CD14-positive monocyte (primary cell): ENCODE data around the gene DAZAP1. TPM values are rescaled to one million over a fixed set of nuclear protein-coding genes. Genes with fewer than 3 reads are reported as not detected.

ENCODE experiments used
- DNase-seq, 3 donors: peaks; one replicate each; pipeline ENCODE4 v3.0.0-alpha.2; 2011 to 2022
- H2AFZ ChIP-seq: 2 replicates; pipeline ENCODE4 v1.6.0; 2012; ENCODE audit warnings: mild to moderate bottlenecking, low read depth, low read length, inconsistent platforms; ENCODE audit not compliant: insufficient read depth, poor library complexity, severe bottlenecking
- H3K27ac ChIP-seq, 2 donors: 1 replicate in 1 of 2; 2 replicates in 1 of 2; pipeline ENCODE4 v1.5.1; 2012 to 2013; ENCODE audit warnings: low read length in 2 of 2, control low read depth in 1 of 2, inconsistent platforms in 1 of 2, low read depth in 1 of 2, mild to moderate bottlenecking in 1 of 2
- H3K27me3 ChIP-seq, 2 donors: one replicate each; pipeline versions ENCODE4 v1.6.0 to v1.6.1; 2011 to 2013; ENCODE audit warnings: low read length in 2 of 2; ENCODE audit not compliant: control insufficient read depth in 2 of 2, insufficient read depth in 2 of 2
- H3K36me3 ChIP-seq, 2 donors: replicated peaks in 1 of 2; 1 replicate in 1 of 2; 2 replicates in 1 of 2; pipeline versions ENCODE4 v1.5.1 to v1.6.1; 2012 to 2013; ENCODE audit warnings: low read length in 2 of 2, control low read depth in 1 of 2, inconsistent platforms in 1 of 2, mild to moderate bottlenecking in 1 of 2; ENCODE audit not compliant: insufficient read depth in 2 of 2, control insufficient read depth in 1 of 2
- H3K4me1 ChIP-seq, 2 donors: 1 replicate in 1 of 2; 2 replicates in 1 of 2; pipeline versions ENCODE4 v1.5.1 to v1.6.1; 2012 to 2013; ENCODE audit warnings: low read length in 2 of 2, control low read depth in 1 of 2, inconsistent platforms in 1 of 2, mild to moderate bottlenecking in 1 of 2, moderate library complexity in 1 of 2; ENCODE audit not compliant: insufficient read depth in 2 of 2, control insufficient read depth in 1 of 2
- H3K4me2 ChIP-seq: replicated peaks from 2 replicates; pipeline ENCODE3; 2012; ENCODE audit warnings: low read length, moderate library complexity, mild to moderate bottlenecking; ENCODE audit not compliant: poor library complexity, severe bottlenecking; ENCODE audit errors: extremely low read depth
- H3K4me3 ChIP-seq, 3 experiments: fragments of 200-600 bp in 1 of 3; sonication (generic) in 1 of 3; replicated peaks in 1 of 3; 1 replicate in 2 of 3; 2 replicates in 1 of 3; pipeline ENCODE4 v1.5.1; 2011 to 2013; ENCODE audit warnings: low read length in 3 of 3, mild to moderate bottlenecking in 3 of 3, control low read depth in 2 of 3, low read depth in 2 of 3, inconsistent platforms in 1 of 3, moderate library complexity in 1 of 3
- H3K79me2 ChIP-seq: 2 replicates; pipeline ENCODE4 v1.6.0; 2012; ENCODE audit warnings: mild to moderate bottlenecking, control low read depth, inconsistent platforms, low read length, moderate library complexity; ENCODE audit not compliant: insufficient read depth
- H3K9ac ChIP-seq: 2 replicates; pipeline ENCODE4 v1.6.0; 2017; ENCODE audit warnings: low read length, mild to moderate bottlenecking; ENCODE audit not compliant: insufficient read depth, poor library complexity, severe bottlenecking
- H3K9me3 ChIP-seq, 2 donors: replicated peaks in 1 of 2; 1 replicate in 1 of 2; 2 replicates in 1 of 2; pipeline versions ENCODE4 v1.5.1 to v1.6.1; 2012 to 2013; ENCODE audit warnings: low read length in 2 of 2, control low read depth in 1 of 2; ENCODE audit not compliant: control insufficient read depth in 1 of 2, insufficient read depth in 1 of 2
- H4K20me1 ChIP-seq: 2 replicates; pipeline ENCODE4 v1.6.0; 2012; ENCODE audit warnings: mild to moderate bottlenecking, low read length, control low read depth, moderate library complexity; ENCODE audit not compliant: insufficient read depth
- H3K27ac Mint-ChIP-seq, 7 donors: one replicate each; pipeline ENCODE4 v1.8.0; 2020; ENCODE audit warnings: mild to moderate bottlenecking in 7 of 7, mixed read lengths in 7 of 7, moderate library complexity in 6 of 7, inconsistent platforms in 2 of 7
- H3K27me3 Mint-ChIP-seq, 3 donors: one replicate each; pipeline ENCODE4 v1.8.0; 2021 to 2022; ENCODE audit warnings: low read depth in 3 of 3, mild to moderate bottlenecking in 3 of 3, mixed read lengths in 3 of 3, moderate library complexity in 3 of 3, inconsistent platforms in 1 of 3
- H3K36me3 Mint-ChIP-seq, 2 donors: one replicate each; pipeline ENCODE4 v1.8.0; 2020; ENCODE audit warnings: mixed read lengths in 2 of 2, inconsistent platforms in 1 of 2, mild to moderate bottlenecking in 1 of 2
- H3K4me1 Mint-ChIP-seq: one replicate; pipeline ENCODE4 v1.8.0; 2020; ENCODE audit warnings: mild to moderate bottlenecking, mixed read lengths
- H3K4me3 Mint-ChIP-seq, 2 donors: one replicate each; pipeline ENCODE4 v1.8.0; 2020; ENCODE audit warnings: mild to moderate bottlenecking in 2 of 2, mixed read lengths in 2 of 2, moderate library complexity in 1 of 2
- H3K9me3 Mint-ChIP-seq, 7 donors: one replicate each; pipeline ENCODE4 v1.8.0; 2020 to 2022; ENCODE audit warnings: mixed read lengths in 7 of 7, mild to moderate bottlenecking in 6 of 7, moderate library complexity in 6 of 7, inconsistent platforms in 2 of 7
- WGBS: methylation state at CpG from one replicate; pipeline ENCODE4 v1.1.5; 2013; ENCODE audit warnings: missing lambda C conversion rate; ENCODE audit not compliant: insufficient coverage; 5-methylcytosine and 5-hydroxymethylcytosine counted together
- intact Hi-C, 2 donors: fragments of 100-400 bp; cut with micrococcal nuclease; formaldehyde crosslinking; loops; one replicate each; pipeline versions ENCODE4 v1.15.0 to v1.15.1; 2023
- polyA plus RNA-seq, 3 donors: library from polyadenylated mRNA; depleted of rRNA in 1 of 3; unstranded in 2 of 3; stranded (reverse) in 1 of 3; fragments of 300-500 nt in 2 of 3; fragments of >200 nt in 1 of 3; fragmentation: Illumina TruSeq in 2 of 3; gene quantifications; 1 replicate in 2 of 3; 2 replicates in 1 of 3; pipeline ENCODE4 v1.2.3, GENCODE V29; 2012 to 2021
- TF ChIP-seq, protein P1 (sequence below): fragments of 200-600 bp; IDR thresholded peaks from one replicate; pipeline ENCODE4 v1.8.0; 2022; ENCODE audit warnings: antibody characterized with exemption, mild to moderate bottlenecking

The DAZAP1 gene
- polyA plus RNA-seq, 3 donors, result 3.3 to 57.1 (median 4.2) TPM

DNA sequence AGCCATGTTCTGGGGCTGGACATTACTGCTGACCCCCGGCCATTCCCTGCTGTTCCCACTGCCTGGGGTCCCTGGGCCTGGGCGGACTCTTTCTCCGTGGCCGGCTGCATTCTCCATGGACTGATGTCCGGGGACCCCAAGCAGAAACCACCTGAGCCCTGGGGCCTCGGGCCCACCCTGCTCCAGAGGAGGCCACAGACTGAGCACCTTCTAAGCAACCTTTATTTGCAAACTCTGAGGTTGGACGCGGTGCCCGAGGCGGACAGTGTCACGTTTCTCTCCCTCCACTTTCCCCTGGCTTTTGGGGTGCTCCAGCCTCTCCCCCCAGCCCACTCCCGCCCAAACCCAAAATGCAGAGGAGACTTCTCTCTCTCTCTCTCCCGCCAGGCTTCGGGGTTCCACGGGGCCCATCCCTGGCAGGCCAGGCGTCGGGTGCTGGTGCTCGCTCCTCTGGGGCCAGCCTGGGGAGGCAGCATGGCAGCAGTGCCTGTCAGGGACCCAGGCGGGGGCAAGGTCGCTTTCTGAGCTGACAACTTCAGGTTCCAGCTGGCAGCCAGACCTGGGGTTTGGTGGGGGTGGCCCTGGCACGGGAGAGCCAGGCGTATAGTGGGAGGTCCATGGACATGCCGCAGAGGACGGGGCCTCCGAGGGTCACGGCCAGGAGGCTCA is 74.0 kb downstream of the DAZAP1 start:
- peaks cover 0 to 1% (median 0%) of the 10 kb centered on the region in 3 donors for H3K27me3 Mint-ChIP-seq
- Histone ChIP-seq H3K27ac (no peak overlapping the region), H3K4me3 (no peak overlapping the region), H3K4me2 (no peak overlapping the region), H3K9me3 (no peaks in the 10 kb centered on the region), H3K9ac (no peak overlapping the region), H4K20me1 (peaks cover 4% of the 10 kb centered on the region), H2AFZ (no peak overlapping the region), H3K79me2 (peaks cover 20% of the 10 kb centered on the region), H3K36me3 (peaks cover 2 to 9% of the 10 kb centered on the region in 2 donors), H3K27me3 (no peaks in the 10 kb centered on the region), H3K4me1 (peaks cover 20 to 28% of the 10 kb centered on the region in 2 donors)
- TF ChIP-seq, protein P1, sequence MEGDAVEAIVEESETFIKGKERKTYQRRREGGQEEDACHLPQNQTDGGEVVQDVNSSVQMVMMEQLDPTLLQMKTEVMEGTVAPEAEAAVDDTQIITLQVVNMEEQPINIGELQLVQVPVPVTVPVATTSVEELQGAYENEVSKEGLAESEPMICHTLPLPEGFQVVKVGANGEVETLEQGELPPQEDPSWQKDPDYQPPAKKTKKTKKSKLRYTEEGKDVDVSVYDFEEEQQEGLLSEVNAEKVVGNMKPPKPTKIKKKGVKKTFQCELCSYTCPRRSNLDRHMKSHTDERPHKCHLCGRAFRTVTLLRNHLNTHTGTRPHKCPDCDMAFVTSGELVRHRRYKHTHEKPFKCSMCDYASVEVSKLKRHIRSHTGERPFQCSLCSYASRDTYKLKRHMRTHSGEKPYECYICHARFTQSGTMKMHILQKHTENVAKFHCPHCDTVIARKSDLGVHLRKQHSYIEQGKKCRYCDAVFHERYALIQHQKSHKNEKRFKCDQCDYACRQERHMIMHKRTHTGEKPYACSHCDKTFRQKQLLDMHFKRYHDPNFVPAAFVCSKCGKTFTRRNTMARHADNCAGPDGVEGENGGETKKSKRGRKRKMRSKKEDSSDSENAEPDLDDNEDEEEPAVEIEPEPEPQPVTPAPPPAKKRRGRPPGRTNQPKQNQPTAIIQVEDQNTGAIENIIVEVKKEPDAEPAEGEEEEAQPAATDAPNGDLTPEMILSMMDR, result no peak
- no peak for DNase-seq
- peaks cover 0 to 3% (median 0%) of the 10 kb centered on the region in 7 donors for H3K9me3 Mint-ChIP-seq
- H3K36me3 Mint-ChIP-seq, result peaks cover 7 to 12% of the 10 kb centered on the region in 2 donors
- WGBS, result 95% methylated on average over 17 of the region's 26 CpGs
- no peak overlapping the region for H3K4me3 Mint-ChIP-seq
- intact Hi-C loops, result no loop called here
- peaks cover 26% of the 10 kb centered on the region for H3K4me1 Mint-ChIP-seq
- no peak overlapping the region for H3K27ac Mint-ChIP-seq

DNA sequence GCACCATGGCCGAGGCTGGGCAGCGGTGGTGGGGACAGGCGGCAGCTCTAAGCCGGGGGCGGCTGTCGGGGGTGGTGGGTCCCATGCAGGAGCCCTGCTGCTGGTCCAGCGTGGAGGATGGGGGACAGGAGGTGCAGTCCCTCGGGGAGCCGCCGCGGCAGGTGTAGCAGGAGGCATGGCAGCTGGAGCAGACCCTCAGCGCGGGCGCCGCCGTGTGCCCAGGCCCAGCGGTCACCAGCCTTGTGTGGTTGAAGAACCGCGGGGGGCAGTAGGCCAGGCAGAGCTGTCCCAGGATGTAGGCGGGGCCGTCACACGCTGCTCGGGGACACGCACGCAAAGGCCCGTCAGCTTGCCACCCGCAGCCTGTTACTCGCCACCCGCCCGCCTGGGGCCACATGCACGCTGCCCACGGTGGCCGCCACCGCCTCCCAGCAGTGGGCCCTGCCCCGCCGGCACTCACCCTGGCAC is 74.5 kb downstream of the DAZAP1 start:
- 94% methylated on average over 36 of the region's 36 CpGs for WGBS
- intact Hi-C loops, result no loop called here
- Histone ChIP-seq H2AFZ (no peak overlapping the region), H3K79me2 (peaks cover 17% of the 10 kb centered on the region), H3K36me3 (peaks cover 0 to 5% of the 10 kb centered on the region in 2 donors), H3K4me3 (no peak overlapping the region), H4K20me1 (no peaks in the 10 kb centered on the region), H3K9ac (no peak overlapping the region), H3K4me2 (no peak overlapping the region), H3K27ac (no peak overlapping the region), H3K27me3 (no peaks in the 10 kb centered on the region), H3K4me1 (peaks cover 20 to 28% of the 10 kb centered on the region in 2 donors), H3K9me3 (no peaks in the 10 kb centered on the region)
- peaks cover 25% of the 10 kb centered on the region for H3K4me1 Mint-ChIP-seq
- H3K27me3 Mint-ChIP-seq, result peaks cover 0 to 1% (median 0%) of the 10 kb centered on the region in 3 donors
- no peak for DNase-seq
- H3K27ac Mint-ChIP-seq, result no peak overlapping the region
- TF ChIP-seq, protein P1, result no peak
- peaks cover 4 to 6% of the 10 kb centered on the region in 2 donors for H3K36me3 Mint-ChIP-seq
- peaks cover 0 to 3% (median 0%) of the 10 kb centered on the region in 7 donors for H3K9me3 Mint-ChIP-seq
- no peak overlapping the region for H3K4me3 Mint-ChIP-seq
